H9 (cell line): ENCODE measurements around the gene WDHD1. TPM values are rescaled to one million over a fixed set of nuclear protein-coding genes. Genes with fewer than 3 reads are reported as not detected.

ENCODE experiments used
- DNase-seq: peaks from one replicate; pipeline ENCODE4 v3.0.0-alpha.2; 2017
- H2AFZ ChIP-seq: one replicate; pipeline ENCODE4 v1.6.1; 2013; ENCODE audit warnings: mild to moderate bottlenecking, low read length, control low read depth, moderate library complexity
- H2AK5ac ChIP-seq: 2 replicates; pipeline ENCODE4 v1.6.1; 2013; ENCODE audit warnings: low read length, control low read depth, mixed read lengths; ENCODE audit not compliant: insufficient read length
- H2BK120ac ChIP-seq: one replicate; pipeline ENCODE4 v1.6.1; 2013; ENCODE audit warnings: low read depth, mild to moderate bottlenecking, low read length, control low read depth, inconsistent platforms; ENCODE audit not compliant: poor library complexity, severe bottlenecking
- H2BK12ac ChIP-seq: 2 replicates; pipeline ENCODE4 v1.6.1; 2013; ENCODE audit warnings: low read length, control low read depth, mixed read lengths, low read depth; ENCODE audit not compliant: insufficient read length
- H2BK15ac ChIP-seq: 2 replicates; pipeline ENCODE4 v1.6.1; 2013; ENCODE audit warnings: low read depth, low read length, control low read depth
- H2BK20ac ChIP-seq: one replicate; pipeline ENCODE4 v1.6.1; 2013; ENCODE audit warnings: low read depth, mild to moderate bottlenecking, low read length, control low read depth, inconsistent platforms; ENCODE audit not compliant: poor library complexity, severe bottlenecking
- H2BK5ac ChIP-seq: 2 replicates; pipeline ENCODE4 v1.6.1; 2013; ENCODE audit warnings: low read length, control low read depth, mixed read lengths; ENCODE audit not compliant: insufficient read length
- H3K14ac ChIP-seq: 2 replicates; pipeline ENCODE4 v1.6.1; 2013; ENCODE audit warnings: low read length, control low read depth; ENCODE audit not compliant: insufficient read depth
- H3K18ac ChIP-seq: 2 replicates; pipeline ENCODE4 v1.6.1; 2013; ENCODE audit warnings: low read depth, mild to moderate bottlenecking, mixed read lengths, low read length, control low read depth; ENCODE audit not compliant: insufficient read length
- H3K23ac ChIP-seq: 2 replicates; pipeline ENCODE4 v1.6.1; 2013; ENCODE audit warnings: low read length, control low read depth, mixed read lengths, low read depth; ENCODE audit not compliant: insufficient read length
- H3K23me2 ChIP-seq: 2 replicates; pipeline ENCODE4 v1.6.1; 2013; ENCODE audit warnings: low read depth, mild to moderate bottlenecking, mixed read lengths, low read length, control low read depth; ENCODE audit not compliant: insufficient read length, poor library complexity, severe bottlenecking
- H3K27ac ChIP-seq: 2 replicates; pipeline ENCODE4 v1.5.1; 2013; ENCODE audit warnings: low read length, control low read depth, mixed read lengths, low read depth; ENCODE audit not compliant: insufficient read length
- H3K27me3 ChIP-seq: 2 replicates; pipeline ENCODE4 v1.6.1; 2013; ENCODE audit warnings: low read length, control low read depth, inconsistent platforms; ENCODE audit not compliant: insufficient read depth
- H3K4ac ChIP-seq: 2 replicates; pipeline ENCODE4 v1.6.1; 2013; ENCODE audit warnings: low read depth, mild to moderate bottlenecking, control low read depth, inconsistent platforms, low read length, moderate library complexity
- H3K4me1 ChIP-seq: 2 replicates; pipeline ENCODE4 v1.6.1; 2013; ENCODE audit warnings: low read length, control low read depth, inconsistent platforms; ENCODE audit not compliant: insufficient read depth
- H3K4me2 ChIP-seq: 2 replicates; pipeline ENCODE4 v1.6.1; 2013; ENCODE audit warnings: low read length, control low read depth, mixed read lengths; ENCODE audit not compliant: insufficient read length, insufficient read depth
- H3K56ac ChIP-seq: 2 replicates; pipeline ENCODE4 v1.6.1; 2013; ENCODE audit warnings: low read depth, mild to moderate bottlenecking, mixed read lengths, low read length, control low read depth; ENCODE audit not compliant: insufficient read length
- H3K79me1 ChIP-seq: 2 replicates; pipeline ENCODE4 v1.6.1; 2013; ENCODE audit warnings: low read depth, mild to moderate bottlenecking, moderate library complexity, low read length, control low read depth, inconsistent platforms; ENCODE audit not compliant: insufficient read depth, poor library complexity, severe bottlenecking
- H3K79me2 ChIP-seq: 2 replicates; pipeline ENCODE4 v1.6.1; 2013; ENCODE audit warnings: low read length, control low read depth, inconsistent platforms; ENCODE audit not compliant: insufficient read depth
- H3K9ac ChIP-seq: 2 replicates; pipeline ENCODE4 v1.6.1; 2013; ENCODE audit warnings: low read length, control low read depth, mixed read lengths; ENCODE audit not compliant: insufficient read length; ENCODE audit errors: extremely low read depth
- H3K9me3 ChIP-seq: one replicate; pipeline ENCODE4 v1.6.1; 2013; ENCODE audit warnings: low read depth, low read length, inconsistent platforms; ENCODE audit not compliant: control insufficient read depth
- H3T11ph ChIP-seq: one replicate; pipeline ENCODE4 v1.6.1; 2013; ENCODE audit warnings: mild to moderate bottlenecking, low read length, control low read depth, inconsistent platforms
- H4K20me1 ChIP-seq: one replicate; pipeline ENCODE4 v1.6.1; 2013; ENCODE audit not compliant: control insufficient read depth, insufficient read length, insufficient read depth
- H4K5ac ChIP-seq: 2 replicates; pipeline ENCODE4 v1.6.1; 2013; ENCODE audit warnings: low read depth, mild to moderate bottlenecking, mixed read lengths, low read length, control low read depth; ENCODE audit not compliant: insufficient read length
- H4K8ac ChIP-seq: replicated peaks from 2 replicates; pipeline ENCODE4 v1.6.1; 2013; ENCODE audit warnings: low read length, control low read depth, mixed read lengths, low read depth; ENCODE audit not compliant: insufficient read length
- H4K91ac ChIP-seq: 2 replicates; pipeline ENCODE4 v1.6.1; 2013; ENCODE audit warnings: low read depth, mild to moderate bottlenecking, moderate library complexity, mixed read lengths, low read length, control low read depth; ENCODE audit not compliant: insufficient read length
- H3K27ac Mint-ChIP-seq, 3 experiments: 2 replicates in 2 of 3; 3 replicates in 1 of 3; pipeline ENCODE4 v1.8.0; 2020 to 2021; ENCODE audit warnings: mixed read lengths in 3 of 3, mild to moderate bottlenecking in 1 of 3, moderate library complexity in 1 of 3
- H3K27me3 Mint-ChIP-seq: 2 replicates; pipeline ENCODE4 v1.8.0; 2021; ENCODE audit warnings: low read depth, mild to moderate bottlenecking, moderate library complexity, mixed read lengths
- H3K36me3 Mint-ChIP-seq, 3 experiments: 2 replicates in 2 of 3; 3 replicates in 1 of 3; pipeline ENCODE4 v1.8.0; 2020 to 2021; ENCODE audit warnings: low read depth in 3 of 3, mixed read lengths in 3 of 3; ENCODE audit not compliant: insufficient read depth in 1 of 3
- H3K4me1 Mint-ChIP-seq, 2 experiments: 2 replicates each; pipeline ENCODE4 v1.8.0; 2020; ENCODE audit warnings: mixed read lengths in 2 of 2
- H3K4me3 Mint-ChIP-seq, 2 experiments: 2 replicates in 1 of 2; 3 replicates in 1 of 2; pipeline ENCODE4 v1.8.0; 2020 to 2021; ENCODE audit warnings: mild to moderate bottlenecking in 2 of 2, mixed read lengths in 2 of 2, moderate library complexity in 1 of 2
- H3K9me3 Mint-ChIP-seq, 2 experiments: 2 replicates in 1 of 2; 3 replicates in 1 of 2; pipeline ENCODE4 v1.8.0; 2020; ENCODE audit warnings: mild to moderate bottlenecking in 2 of 2, mixed read lengths in 2 of 2, moderate library complexity in 1 of 2
- WGBS: extraction: QIAGEN DNeasy Blood & Tissue Kit; methylation state at CpG from one replicate; pipeline ENCODE4 v1.1.7; 2013; ENCODE audit warnings: missing lambda C conversion rate, low lambda C conversion rate, mixed read lengths; ENCODE audit not compliant: insufficient read length; ENCODE audit errors: extremely low coverage; 5-methylcytosine and 5-hydroxymethylcytosine counted together
- total RNA-seq: library from RNA; stranded (reverse); gene quantifications from 2 replicates; pipeline ENCODE4 v1.2.1, GENCODE V29; 2021
- TF ChIP-seq, protein P1 (sequence below): fragments of 200-600 bp; sonication (generic); conservative IDR thresholded peaks from 3 replicates; pipeline ENCODE4 v1.8.0; 2021; ENCODE audit warnings: antibody characterized with exemption, mild to moderate bottlenecking

Gene WDHD1
- total RNA-seq, 1 experiment from 2014 or later, result 93.7 TPM

DNA sequence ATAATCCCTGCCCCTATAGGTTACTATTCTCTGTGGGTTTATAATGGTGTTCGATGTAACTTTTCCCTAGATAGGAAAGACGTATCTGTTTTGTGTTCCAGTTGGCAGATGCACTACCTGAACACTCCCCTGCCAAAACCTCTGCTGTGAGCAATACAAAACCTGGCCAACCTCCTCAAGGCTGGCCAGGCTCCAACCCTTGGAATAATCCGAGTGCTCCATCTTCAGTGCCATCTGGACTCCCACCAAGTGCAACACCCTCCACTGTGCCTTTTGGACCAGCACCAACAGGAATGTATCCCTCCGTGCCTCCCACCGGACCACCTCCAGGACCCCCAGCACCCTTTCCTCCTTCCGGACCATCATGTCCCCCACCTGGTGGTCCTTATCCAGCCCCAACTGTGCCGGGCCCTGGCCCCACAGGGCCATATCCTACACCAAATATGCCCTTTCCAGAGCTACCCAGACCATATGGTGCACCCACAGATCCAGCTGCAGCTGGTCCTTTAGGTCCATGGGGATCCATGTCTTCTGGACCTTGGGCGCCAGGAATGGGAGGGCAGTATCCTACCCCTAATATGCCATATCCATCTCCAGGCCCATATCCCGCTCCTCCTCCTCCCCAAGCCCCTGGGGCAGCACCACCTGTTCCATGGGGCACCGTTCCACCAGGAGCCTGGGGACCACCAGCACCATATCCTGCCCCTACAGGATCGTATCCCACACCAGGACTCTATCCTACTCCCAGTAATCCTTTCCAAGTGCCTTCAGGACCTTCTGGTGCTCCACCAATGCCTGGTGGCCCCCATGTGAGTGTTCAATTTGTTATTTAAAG, 35.8 kb upstream of the WDHD1 start:
- H3K23ac ChIP-seq, result no peak overlapping the region
- no peak overlapping the region for H2BK5ac ChIP-seq
- no peaks in the 10 kb centered on the region for H4K20me1 ChIP-seq
- no peak overlapping the region for H2BK12ac ChIP-seq
- no peak overlapping the region for H3K4me2 ChIP-seq
- H4K91ac ChIP-seq, result no peak overlapping the region
- no peaks in the 10 kb centered on the region for H3K27me3 Mint-ChIP-seq
- no peak overlapping the region for H3K14ac ChIP-seq
- no peak overlapping the region for H4K8ac ChIP-seq
- no peak overlapping the region for H3K9ac ChIP-seq
- no peak for DNase-seq
- H3K79me2 ChIP-seq, result peaks cover 6% of the 10 kb centered on the region; the same call in 1 of the 2 replicates
- H2BK20ac ChIP-seq, result no peak overlapping the region
- H3K36me3 Mint-ChIP-seq, result peaks cover 41 to 78% (median 77%) of the 10 kb centered on the region in 3 experiments; a peak in 6 of 7 replicates
- no peak overlapping the region for H3K27ac ChIP-seq
- H3K4ac ChIP-seq, result no peak overlapping the region
- WGBS, result no CpG with 5 or more reads among the region's 11 CpGs
- peaks cover 13% of the 10 kb centered on the region for H3K79me1 ChIP-seq
- no peaks in the 10 kb centered on the region for H3K4me1 ChIP-seq
- H4K5ac ChIP-seq, result no peak overlapping the region
- H2BK120ac ChIP-seq, result no peak overlapping the region
- H2AK5ac ChIP-seq, result no peak overlapping the region
- H3K27me3 ChIP-seq, result no peaks in the 10 kb centered on the region
- H3K4me3 Mint-ChIP-seq, result no peak overlapping the region
- no peak overlapping the region for H2AFZ ChIP-seq
- H3K56ac ChIP-seq, result no peak overlapping the region
- H3K4me1 Mint-ChIP-seq, result no peaks in the 10 kb centered on the region
- no peak overlapping the region for H3K18ac ChIP-seq
- no peak overlapping the region for H2BK15ac ChIP-seq
- TF ChIP-seq, protein P1, sequence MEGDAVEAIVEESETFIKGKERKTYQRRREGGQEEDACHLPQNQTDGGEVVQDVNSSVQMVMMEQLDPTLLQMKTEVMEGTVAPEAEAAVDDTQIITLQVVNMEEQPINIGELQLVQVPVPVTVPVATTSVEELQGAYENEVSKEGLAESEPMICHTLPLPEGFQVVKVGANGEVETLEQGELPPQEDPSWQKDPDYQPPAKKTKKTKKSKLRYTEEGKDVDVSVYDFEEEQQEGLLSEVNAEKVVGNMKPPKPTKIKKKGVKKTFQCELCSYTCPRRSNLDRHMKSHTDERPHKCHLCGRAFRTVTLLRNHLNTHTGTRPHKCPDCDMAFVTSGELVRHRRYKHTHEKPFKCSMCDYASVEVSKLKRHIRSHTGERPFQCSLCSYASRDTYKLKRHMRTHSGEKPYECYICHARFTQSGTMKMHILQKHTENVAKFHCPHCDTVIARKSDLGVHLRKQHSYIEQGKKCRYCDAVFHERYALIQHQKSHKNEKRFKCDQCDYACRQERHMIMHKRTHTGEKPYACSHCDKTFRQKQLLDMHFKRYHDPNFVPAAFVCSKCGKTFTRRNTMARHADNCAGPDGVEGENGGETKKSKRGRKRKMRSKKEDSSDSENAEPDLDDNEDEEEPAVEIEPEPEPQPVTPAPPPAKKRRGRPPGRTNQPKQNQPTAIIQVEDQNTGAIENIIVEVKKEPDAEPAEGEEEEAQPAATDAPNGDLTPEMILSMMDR, result no peak
- peak overlapping the region in 2 of 3 experiments; percentile 7 to 62; a peak in 3 of 7 replicates for H3K27ac Mint-ChIP-seq
- H3T11ph ChIP-seq, result no peak overlapping the region
- no peaks in the 10 kb centered on the region for H3K9me3 ChIP-seq
- no peaks in the 10 kb centered on the region for H3K23me2 ChIP-seq
- no peaks in the 10 kb centered on the region for H3K9me3 Mint-ChIP-seq
